Coronary artery (tissue), 2 donors: ENCODE data around the gene FBXO42.

Source experiments
- DNase-seq: peaks from one replicate; pipeline ENCODE4 v3.0.0-alpha.2; 2017; ENCODE audit warnings: low spot score
- H3K27ac ChIP-seq, 2 donors: fragments of 200-600 bp; sonication (generic); one replicate each; pipeline ENCODE4 v1.5.1; 2016 to 2019
- H3K4me3 ChIP-seq: fragments of 200-600 bp; sonication (generic); 2 replicates; pipeline ENCODE4 v1.5.1; 2016; ENCODE audit warnings: mild to moderate bottlenecking, moderate library complexity
- TF ChIP-seq, protein P1 (sequence below): fragments of 200-600 bp; sonication (generic); IDR thresholded peaks from one replicate; pipeline ENCODE4 v1.5.1; 2019; ENCODE audit warnings: antibody characterized with exemption

The FBXO42 gene

DNA sequence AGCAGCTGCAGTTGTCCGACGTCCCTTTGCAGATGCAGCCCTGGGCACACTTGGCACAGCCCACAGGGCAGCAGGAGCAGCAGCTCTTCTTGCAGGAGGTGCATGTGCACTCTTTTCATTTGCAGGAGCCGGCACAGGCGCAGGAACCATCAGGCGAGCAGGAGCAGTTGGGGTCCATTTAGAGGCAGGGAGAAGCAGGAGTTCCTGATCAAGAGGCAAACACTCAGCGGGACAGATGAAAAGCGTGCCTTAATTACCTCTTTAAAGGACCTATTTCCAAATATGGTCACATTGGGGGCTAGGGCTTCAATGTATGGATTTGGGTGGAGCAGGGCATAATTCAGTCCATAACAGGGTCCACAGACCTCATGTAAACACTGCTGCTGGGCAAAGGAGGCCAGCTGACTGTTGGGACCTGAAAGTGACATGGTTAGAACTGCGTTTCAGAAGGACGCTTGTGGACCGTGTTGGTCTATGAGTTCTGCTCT is 111.0 kb downstream of the FBXO42 start:
- Histone ChIP-seq H3K27ac (no peak overlapping the region), H3K4me3 (no peak overlapping the region)
- DNase-seq, result no peak
- TF ChIP-seq, protein P1, sequence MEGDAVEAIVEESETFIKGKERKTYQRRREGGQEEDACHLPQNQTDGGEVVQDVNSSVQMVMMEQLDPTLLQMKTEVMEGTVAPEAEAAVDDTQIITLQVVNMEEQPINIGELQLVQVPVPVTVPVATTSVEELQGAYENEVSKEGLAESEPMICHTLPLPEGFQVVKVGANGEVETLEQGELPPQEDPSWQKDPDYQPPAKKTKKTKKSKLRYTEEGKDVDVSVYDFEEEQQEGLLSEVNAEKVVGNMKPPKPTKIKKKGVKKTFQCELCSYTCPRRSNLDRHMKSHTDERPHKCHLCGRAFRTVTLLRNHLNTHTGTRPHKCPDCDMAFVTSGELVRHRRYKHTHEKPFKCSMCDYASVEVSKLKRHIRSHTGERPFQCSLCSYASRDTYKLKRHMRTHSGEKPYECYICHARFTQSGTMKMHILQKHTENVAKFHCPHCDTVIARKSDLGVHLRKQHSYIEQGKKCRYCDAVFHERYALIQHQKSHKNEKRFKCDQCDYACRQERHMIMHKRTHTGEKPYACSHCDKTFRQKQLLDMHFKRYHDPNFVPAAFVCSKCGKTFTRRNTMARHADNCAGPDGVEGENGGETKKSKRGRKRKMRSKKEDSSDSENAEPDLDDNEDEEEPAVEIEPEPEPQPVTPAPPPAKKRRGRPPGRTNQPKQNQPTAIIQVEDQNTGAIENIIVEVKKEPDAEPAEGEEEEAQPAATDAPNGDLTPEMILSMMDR, result no peak

DNA sequence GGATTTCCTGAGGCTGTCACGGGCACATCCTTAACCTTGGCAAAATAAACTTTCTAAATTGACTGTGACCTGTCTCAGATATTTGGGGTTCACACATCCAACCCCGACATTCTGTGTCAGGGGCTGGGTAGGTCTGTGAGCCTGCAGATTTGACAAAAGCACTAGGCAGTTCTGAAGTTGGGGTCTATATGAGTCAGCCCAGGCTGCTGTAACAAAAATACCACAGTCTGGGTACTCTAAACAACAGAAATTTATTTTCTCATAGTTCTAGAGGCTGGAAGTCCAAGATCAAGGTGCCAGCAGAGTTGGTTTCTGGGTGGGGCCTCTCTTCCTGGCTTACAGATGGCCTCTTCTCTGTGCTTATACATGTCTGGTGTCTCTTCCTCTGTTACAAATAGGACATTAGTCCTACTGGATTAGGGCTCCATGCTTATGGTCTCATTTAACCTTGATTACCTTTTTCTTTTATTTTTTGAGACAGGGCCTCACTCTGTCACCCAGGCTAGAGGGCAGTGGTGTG is 112.2 kb downstream of the FBXO42 start:
- TF ChIP-seq, protein P1, result no peak
- Histone ChIP-seq H3K27ac (no peak overlapping the region), H3K4me3 (no peak overlapping the region)
- no peak for DNase-seq

DNA sequence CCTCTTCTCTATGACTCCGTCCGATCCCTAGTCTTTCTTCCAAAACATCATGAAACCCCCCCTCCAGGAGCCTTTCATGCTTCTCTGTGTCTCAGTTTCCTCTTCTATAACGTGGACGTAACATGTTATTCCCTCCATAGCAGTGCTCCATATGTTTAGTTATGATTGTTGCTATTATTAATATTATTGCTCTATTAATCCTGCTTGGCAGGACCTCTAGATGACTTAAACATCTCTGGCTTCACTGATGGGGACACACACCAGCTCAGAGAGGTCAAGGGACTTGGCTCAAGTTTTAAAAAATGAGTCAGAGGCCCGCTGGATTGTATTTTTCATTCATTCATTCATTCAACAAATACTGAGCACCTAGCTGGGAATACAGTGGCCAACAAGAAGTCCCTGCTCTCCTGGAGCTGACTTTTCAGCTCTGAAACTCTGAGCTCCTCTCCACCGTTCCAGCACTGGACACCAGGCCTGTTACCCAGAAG is 114.9 kb downstream of the FBXO42 start:
- TF ChIP-seq, protein P1, result no peak
- no peak for DNase-seq
- peak overlapping the region; percentile 83 for H3K4me3 ChIP-seq
- peak overlapping the region; percentile 54 to 90 for H3K27ac ChIP-seq

DNA sequence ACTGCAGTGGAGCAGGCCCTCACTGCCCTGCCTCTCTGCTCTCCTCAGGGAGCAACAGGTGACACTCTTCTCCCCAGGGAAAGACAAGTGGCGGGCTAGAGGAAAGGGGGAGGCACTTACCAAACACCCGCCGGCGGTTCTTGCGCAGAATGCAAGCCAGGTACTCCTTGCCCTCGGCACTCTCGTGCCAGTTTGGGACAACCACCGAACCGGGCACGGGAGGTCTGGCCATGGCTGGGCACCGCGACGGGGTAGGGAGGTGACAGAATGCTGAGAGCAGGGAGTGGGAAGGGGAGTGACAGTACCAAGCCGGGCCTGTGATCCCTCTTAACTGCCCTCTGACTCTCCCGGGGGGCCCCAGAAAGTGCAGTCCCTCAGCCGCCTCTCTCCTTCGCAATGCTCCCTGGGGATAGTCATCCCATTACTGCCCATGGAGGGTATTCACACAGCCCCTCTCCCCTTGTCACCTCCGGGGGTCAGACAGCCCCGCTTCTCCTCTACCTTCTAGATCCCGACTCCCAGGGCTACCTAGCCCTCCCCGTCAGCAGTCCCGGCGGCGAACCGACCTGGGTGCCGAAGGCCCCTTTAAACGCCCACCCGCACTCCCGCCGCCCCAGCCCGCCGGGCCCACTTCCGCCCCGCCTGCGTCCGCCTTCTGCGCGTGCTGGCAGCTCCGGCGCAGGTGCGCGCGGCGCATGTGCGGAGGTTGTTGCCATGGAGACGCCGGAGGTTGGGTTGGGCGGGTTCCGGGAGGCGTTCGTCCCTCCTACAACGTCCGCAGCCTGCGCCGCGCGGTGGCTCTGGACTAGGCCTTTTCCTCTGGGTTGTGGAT is 115.6 kb downstream of the FBXO42 start, which contains the start of gene CPLANE2:
CPLANE2 (minus strand) TSS at position 673 of the 832 bp plus-strand sequence; CDS start at position 232, 441 bp downstream.
- H3K4me3 ChIP-seq, result peak within 1 kb of the TSS; percentile 83
- DNase-seq, result peak; percentile 94
- H3K27ac ChIP-seq, result peak within 1 kb of the TSS; percentile 54 to 90
- TF ChIP-seq, protein P1, result no peak

DNA sequence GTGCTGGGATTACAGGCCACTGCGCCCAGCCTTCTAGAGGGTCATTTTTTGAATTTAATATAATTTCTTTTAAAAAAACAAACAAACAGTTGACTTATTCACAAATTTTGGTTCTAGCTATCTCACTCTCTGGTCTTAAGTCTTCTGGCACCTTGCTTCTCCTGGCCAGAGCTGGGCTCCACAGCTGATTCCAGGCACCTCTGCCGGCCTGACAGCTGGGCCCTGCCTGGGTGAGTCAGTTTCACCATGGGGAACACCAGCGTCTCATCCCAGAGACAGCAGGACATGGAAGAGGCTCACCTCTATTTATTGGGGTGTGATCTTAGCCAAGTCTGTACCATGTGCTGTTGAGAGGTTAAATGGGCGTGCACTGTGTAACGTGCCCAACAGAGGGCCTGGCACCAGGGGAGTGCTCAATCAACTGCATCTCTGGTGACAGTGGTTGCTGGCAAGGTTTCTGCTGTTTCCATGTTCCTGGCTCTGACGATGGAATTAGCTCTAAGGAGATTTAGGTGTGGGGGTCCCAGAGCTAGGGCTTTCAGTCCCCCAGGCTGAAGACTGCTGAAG is 116.3 kb downstream of the FBXO42 start:
- peak overlapping the region; percentile 83 for H3K4me3 ChIP-seq
- TF ChIP-seq, protein P1, result no peak
- no peak for DNase-seq
- H3K27ac ChIP-seq, result peak overlapping the region; percentile 54 to 90

DNA sequence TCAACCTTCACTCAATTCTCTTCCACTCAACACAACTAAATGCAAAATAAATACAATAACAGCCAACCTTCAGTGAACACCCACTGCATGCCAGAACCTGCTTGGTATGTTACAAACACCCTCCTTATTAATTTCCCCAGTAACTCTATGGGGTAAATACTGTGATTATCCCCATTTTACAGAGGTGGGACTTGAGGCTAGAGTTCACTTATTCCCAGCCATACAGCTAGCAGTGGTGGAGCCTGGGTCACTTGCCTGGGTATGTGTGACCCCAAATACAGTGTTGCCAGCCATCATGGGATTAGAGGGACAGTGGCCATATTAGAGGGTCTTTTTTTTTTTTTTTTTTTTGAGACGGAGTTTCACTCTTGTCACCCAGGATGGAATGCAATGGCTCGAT is 116.9 kb downstream of the FBXO42 start:
- no peak for DNase-seq
- H3K4me3 ChIP-seq, result no peak overlapping the region
- no peak overlapping the region for H3K27ac ChIP-seq

More for the DNA sequence above, 116.9 kb downstream of the FBXO42 start:
- TF ChIP-seq, protein P1, result no peak
